Measurements from ENCODE around the gene RWDD2A.

DNA sequence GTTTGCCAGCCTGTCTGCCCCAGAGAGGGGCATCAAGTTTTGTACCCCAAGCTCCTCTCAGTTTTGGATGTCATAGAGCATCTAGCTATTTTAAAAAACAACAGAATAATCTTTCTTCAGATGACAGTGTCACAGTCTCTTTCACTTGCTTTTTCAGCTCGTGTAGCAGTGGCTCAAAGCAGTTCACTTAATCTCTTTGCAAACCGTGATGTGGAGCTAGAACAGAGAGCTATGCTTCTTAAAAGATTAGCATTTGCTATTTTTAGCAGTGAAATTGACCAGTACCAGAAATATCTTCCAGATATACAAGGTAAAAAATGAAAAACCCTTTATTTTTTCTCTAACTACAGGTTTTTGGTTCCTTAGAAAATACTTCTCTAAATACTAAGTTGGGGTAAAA is 37.4 kb upstream of the RWDD2A start:
- TF ChIP-seq, protein P1, sequence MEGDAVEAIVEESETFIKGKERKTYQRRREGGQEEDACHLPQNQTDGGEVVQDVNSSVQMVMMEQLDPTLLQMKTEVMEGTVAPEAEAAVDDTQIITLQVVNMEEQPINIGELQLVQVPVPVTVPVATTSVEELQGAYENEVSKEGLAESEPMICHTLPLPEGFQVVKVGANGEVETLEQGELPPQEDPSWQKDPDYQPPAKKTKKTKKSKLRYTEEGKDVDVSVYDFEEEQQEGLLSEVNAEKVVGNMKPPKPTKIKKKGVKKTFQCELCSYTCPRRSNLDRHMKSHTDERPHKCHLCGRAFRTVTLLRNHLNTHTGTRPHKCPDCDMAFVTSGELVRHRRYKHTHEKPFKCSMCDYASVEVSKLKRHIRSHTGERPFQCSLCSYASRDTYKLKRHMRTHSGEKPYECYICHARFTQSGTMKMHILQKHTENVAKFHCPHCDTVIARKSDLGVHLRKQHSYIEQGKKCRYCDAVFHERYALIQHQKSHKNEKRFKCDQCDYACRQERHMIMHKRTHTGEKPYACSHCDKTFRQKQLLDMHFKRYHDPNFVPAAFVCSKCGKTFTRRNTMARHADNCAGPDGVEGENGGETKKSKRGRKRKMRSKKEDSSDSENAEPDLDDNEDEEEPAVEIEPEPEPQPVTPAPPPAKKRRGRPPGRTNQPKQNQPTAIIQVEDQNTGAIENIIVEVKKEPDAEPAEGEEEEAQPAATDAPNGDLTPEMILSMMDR (conservative IDR thresholded peaks at IDR 0.05; ENCODE audit: low read depth, low read length) = no peak
- TF ChIP-seq POLR2A (IDR thresholded peaks at IDR 0.05; ENCODE audit: low read depth, low read length) (no peak), FOS (IDR thresholded peaks at IDR 0.05; ENCODE audit: low read depth, low read length) (no peak), ELK1 (IDR thresholded peaks at IDR 0.05; ENCODE audit: borderline replicate concordance, low read depth, low read length) (no peak)

All from IMR-90 (cell line).